ENCODE data around the gene FOXL2NB. TPM values are rescaled to one million over a fixed set of nuclear protein-coding genes. Genes with fewer than 3 reads are reported as not detected.
"Not testable (repeated sequence)": the region's sequence is repeated elsewhere in the genome, so short reads cannot be mapped to it uniquely, and the experiment has no call there.

The FOXL2NB gene
- polyA plus RNA-seq, 1 experiment = 0.13 TPM

DNA sequence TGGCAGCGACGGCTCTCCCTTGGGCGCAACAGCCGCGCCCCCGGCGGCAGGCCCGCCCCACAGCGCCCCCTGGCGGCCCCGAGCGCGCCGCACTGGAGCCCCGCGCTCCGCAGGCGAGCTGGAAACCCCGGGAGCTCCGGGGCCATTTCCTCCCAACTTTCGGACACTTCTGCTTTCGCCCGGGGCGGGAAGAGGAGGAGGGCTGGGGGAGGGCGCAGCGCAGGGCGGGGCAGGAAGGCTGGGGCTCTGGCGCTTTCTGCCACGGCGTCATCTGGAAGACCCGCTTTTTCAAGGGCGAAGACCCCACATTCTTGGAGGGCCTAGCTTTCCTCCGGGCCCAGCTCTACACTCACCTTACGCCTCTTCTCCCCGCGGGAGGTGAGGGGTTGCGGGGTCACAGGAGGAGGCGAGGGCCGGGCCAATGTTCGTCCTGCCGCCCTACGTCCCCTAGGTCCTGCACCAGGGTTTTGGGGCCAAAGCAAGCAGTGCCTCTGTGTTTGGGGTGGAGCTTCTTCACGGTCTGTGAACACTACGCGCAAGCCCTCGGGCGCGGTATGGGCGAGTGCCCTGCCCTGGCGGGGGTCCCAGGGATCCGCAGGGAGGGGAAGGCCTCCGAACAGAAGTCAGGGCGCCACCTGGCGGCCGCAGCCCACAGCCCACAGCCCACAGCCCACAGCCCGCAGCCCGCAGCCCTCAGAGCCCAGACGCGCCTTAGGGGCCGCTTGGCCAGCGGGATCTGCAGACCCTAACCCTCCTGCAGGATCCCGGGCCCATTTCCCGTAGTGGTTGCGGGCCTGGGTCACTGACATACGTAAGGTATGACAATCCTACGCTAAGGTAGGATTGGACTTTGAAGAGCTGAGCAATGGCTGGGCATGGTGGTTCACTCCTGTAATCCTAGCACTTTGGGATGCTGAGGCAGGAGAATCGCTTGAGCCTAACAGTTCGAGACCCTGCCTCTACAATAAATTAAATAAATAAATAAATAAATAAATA, 31.2 kb upstream of the FOXL2NB start:
- ChIA-PET CTCF (interaction anchor here (0.5 to 14.1 kb wide), 87 partner anchors 8 to 601 kb away, joined by 3 to 291 read pairs (median 5); partner anchors contain the start of genes CEP70, ESYT3, FAIM and PIK3CB), POLR2A (interaction anchor here (1.4 kb wide), 1 partner anchor 321 kb away, joined by 6 read pairs; the partner anchor contains the start of gene CEP70)
- Histone ChIP-seq H3K27me3 (ENCODE audit: control insufficient read depth, insufficient read depth, low read length) (peaks cover 2% of the 10 kb centered on the region; the same call in 1 of the 2 replicates), H3K4me3 (ENCODE audit: low read depth, low read length) (peak overlapping the region; percentile 73), H3K36me3 (ENCODE audit: control insufficient read depth, insufficient read depth, low read length) (no peaks in the 10 kb centered on the region)
- TF ChIP-seq, protein P1, sequence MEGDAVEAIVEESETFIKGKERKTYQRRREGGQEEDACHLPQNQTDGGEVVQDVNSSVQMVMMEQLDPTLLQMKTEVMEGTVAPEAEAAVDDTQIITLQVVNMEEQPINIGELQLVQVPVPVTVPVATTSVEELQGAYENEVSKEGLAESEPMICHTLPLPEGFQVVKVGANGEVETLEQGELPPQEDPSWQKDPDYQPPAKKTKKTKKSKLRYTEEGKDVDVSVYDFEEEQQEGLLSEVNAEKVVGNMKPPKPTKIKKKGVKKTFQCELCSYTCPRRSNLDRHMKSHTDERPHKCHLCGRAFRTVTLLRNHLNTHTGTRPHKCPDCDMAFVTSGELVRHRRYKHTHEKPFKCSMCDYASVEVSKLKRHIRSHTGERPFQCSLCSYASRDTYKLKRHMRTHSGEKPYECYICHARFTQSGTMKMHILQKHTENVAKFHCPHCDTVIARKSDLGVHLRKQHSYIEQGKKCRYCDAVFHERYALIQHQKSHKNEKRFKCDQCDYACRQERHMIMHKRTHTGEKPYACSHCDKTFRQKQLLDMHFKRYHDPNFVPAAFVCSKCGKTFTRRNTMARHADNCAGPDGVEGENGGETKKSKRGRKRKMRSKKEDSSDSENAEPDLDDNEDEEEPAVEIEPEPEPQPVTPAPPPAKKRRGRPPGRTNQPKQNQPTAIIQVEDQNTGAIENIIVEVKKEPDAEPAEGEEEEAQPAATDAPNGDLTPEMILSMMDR (IDR thresholded peaks at IDR 0.05; ENCODE audit: insufficient read depth, low read depth, low read length) = peak; percentile 91
- DNase-seq (ENCODE audit: low read depth) = no peak

DNA sequence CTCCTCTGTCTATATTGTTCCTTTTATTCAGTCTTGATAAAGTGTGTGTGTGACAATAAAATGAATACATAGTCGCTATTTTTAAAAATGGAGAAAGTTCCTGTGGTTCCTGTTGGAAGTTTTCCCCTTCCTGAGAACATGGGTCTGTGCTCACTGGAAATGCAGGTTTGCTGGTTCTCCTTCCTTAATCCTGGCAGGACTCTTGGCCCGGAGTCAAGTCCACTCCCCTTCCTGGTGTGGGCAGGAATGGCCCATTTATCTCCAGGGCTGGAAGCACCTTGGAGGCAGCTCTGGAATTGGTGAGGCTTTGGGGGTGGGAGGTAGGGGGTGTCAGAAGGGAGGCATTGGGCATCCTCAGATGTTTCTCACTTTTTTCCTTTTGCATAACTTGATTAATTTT, 30.2 kb upstream of the FOXL2NB start:
- peaks cover 2% of the 10 kb centered on the region; the same call in 1 of the 2 replicates for H3K27me3 ChIP-seq (ENCODE audit: control insufficient read depth, insufficient read depth, low read length)
- H3K36me3 ChIP-seq (ENCODE audit: control insufficient read depth, insufficient read depth, low read length) = no peaks in the 10 kb centered on the region
- H3K4me3 ChIP-seq (ENCODE audit: low read depth, low read length) = no peak overlapping the region
- POLR2A ChIA-PET = no interaction called here
- no peak for DNase-seq (ENCODE audit: low read depth)
- CTCF ChIA-PET = interaction anchor here (0.6 to 14.1 kb wide), 32 partner anchors 17 to 589 kb away, joined by 3 to 291 read pairs (median 10); partner anchors contain the start of gene CEP70
- TF ChIP-seq, protein P1 (IDR thresholded peaks at IDR 0.05; ENCODE audit: insufficient read depth, low read depth, low read length) = no peak

DNA sequence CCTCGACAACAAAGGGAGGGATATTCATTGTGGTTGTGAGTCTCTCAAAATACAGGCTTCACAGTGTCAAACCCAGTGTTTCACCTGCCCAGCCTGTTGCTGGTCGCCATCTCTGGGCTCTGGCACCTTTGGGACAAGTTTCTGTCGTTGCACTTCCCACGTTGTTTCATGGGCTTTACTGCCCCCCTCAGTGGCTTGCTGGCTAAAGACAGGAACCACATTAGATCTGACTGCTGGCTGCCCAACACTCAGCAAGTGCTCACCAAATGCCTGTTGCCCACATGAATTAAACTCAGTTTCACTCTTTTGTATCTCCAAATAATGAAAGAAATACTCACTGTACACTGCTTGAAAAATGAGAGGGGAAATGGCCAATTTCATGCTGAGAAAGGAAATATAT, 27.7 kb upstream of the FOXL2NB start:
- Histone ChIP-seq H3K36me3 (ENCODE audit: control insufficient read depth, insufficient read depth, low read length) (no peaks in the 10 kb centered on the region), H3K4me3 (ENCODE audit: low read depth, low read length) (no peak overlapping the region), H3K27me3 (ENCODE audit: control insufficient read depth, insufficient read depth, low read length) (peaks cover 2% of the 10 kb centered on the region; the same call in 1 of the 2 replicates)
- ChIA-PET CTCF (interaction anchor here (1.2 to 14.1 kb wide), 4 partner anchors 16 to 441 kb away, joined by 5 to 291 read pairs (median 188); partner anchors contain the start of gene CEP70), POLR2A (no interaction called here)
- DNase-seq (ENCODE audit: low read depth) = no peak
- TF ChIP-seq, protein P1 (IDR thresholded peaks at IDR 0.05; ENCODE audit: insufficient read depth, low read depth, low read length) = no peak

DNA sequence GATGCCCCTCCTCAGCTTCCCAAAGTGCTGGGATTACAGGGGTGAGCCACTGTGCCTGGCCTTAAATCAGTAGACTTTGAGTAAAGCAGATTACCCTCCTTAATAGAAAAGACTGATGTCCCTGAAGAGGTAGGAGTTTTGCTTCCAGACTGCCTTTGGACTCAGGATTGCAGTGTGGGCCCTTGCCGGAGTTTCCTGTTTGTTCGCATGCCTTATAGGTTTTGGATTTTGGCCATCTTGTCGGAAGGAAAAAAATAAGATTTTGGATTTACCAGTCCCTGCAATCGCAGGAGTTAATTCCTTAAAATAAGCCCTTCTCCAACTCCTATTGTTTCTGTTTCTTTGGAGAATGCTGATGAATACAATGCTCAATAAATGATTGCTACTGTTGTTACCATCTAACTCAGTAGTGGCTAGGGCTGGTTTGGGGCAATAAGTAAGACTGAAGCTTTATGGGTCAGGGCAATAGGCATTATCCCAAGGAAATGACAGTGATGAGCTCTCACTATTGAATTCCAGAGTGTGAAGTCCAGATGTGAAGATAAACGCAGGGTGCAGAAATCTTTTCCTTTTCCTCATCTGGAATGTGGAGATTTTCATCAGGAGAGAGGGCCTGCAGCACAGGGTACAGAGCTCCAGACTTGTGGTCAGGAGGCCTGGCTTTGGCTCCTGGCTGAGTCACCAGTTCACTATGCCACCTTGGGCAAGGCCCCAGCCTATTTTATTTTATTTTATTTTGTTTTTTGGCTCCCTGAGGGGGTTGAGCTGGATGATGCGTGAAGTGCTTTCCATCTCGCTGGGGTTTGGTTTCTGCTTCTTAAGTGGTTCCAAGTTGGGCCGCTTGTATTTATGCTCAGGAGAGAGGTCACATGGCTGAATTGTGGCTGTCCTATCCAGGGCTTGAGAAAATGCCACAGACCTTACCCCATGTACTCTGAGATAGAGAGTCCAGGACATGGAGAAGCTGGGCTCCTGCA, 25.4 kb upstream of the FOXL2NB start:
- POLR2A ChIA-PET = no interaction called here
- TF ChIP-seq, protein P1 (IDR thresholded peaks at IDR 0.05; ENCODE audit: insufficient read depth, low read depth, low read length) = no peak

DNA sequence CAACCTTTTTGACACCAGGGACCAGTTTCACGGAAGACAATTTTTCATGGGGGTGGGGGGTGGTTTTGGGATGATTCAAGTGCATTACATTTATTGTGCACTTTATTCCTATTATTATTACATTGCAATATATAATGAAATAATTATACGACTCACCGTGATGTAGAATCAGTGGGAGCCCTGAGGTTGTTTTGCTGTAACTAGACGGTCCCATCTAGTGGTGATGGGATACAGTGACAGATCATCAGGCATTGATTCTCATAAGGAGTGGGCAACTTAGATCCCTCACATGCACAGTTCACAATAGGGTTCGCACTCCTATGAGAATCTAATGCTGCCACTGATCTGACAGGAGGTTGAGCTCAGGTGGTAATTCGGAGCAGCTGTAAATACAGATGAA, 24.6 kb upstream of the FOXL2NB start:
- CTCF ChIA-PET = interaction anchor here (0.5 to 14.1 kb wide), 18 partner anchors 12 to 743 kb away, joined by 3 to 291 read pairs (median 7); partner anchors contain the start of genes CEP70 and FAIM
- H3K27me3 ChIP-seq (ENCODE audit: control insufficient read depth, insufficient read depth, low read length); POLR2A ChIA-PET: not testable (repeated sequence)

More for the DNA sequence above, 25.4 kb upstream of the FOXL2NB start:
- CTCF ChIA-PET = interaction anchor here (0.5 to 14.1 kb wide), 12 partner anchors 11 to 742 kb away, joined by 3 to 291 read pairs (median 4); partner anchors contain the start of genes CEP70 and FAIM
- no peak overlapping the region for H3K4me3 ChIP-seq (ENCODE audit: low read depth, low read length)
- peak; percentile 65 for DNase-seq (ENCODE audit: low read depth)
- no peaks in the 10 kb centered on the region for H3K36me3 ChIP-seq (ENCODE audit: control insufficient read depth, insufficient read depth, low read length)
- H3K27me3 ChIP-seq (ENCODE audit: control insufficient read depth, insufficient read depth, low read length) = peaks cover 4% of the 10 kb centered on the region

More for the DNA sequence above, 24.6 kb upstream of the FOXL2NB start:
- H3K4me3 ChIP-seq (ENCODE audit: low read depth, low read length); H3K36me3 ChIP-seq (ENCODE audit: control insufficient read depth, insufficient read depth, low read length); DNase-seq (ENCODE audit: low read depth): not testable (repeated sequence)
